Liver (tissue), 3 donors: ENCODE results near the gene ULK4.

Source experiments
- CTCF ChIP-seq: fragments of 150-350 bp; IDR thresholded peaks from 2 replicates; pipeline ENCODE4 v1.5.1; 2017; ENCODE audit warnings: improper control_type of control experiment, low read depth, low read length; ENCODE audit not compliant: missing input control
- MAX ChIP-seq: IDR thresholded peaks from 2 replicates; pipeline ENCODE4 v1.6.1; 2016; ENCODE audit warnings: antibody characterized with exemption
- RAD21 ChIP-seq, 2 donors: IDR thresholded peaks; 2 replicates each; pipeline ENCODE4 v1.6.1; 2016; ENCODE audit warnings: antibody characterized with exemption in 2 of 2, mild to moderate bottlenecking in 2 of 2
- REST ChIP-seq: IDR thresholded peaks from 2 replicates; pipeline ENCODE4 v1.6.1; 2016; ENCODE audit warnings: antibody characterized with exemption, mild to moderate bottlenecking
- TAF1 ChIP-seq: conservative IDR thresholded peaks from 2 replicates; pipeline ENCODE4 v1.6.1; 2016; ENCODE audit warnings: antibody characterized with exemption, mild to moderate bottlenecking
- YY1 ChIP-seq: IDR thresholded peaks from 2 replicates; pipeline ENCODE4 v1.6.1; 2016; ENCODE audit warnings: antibody characterized with exemption, mild to moderate bottlenecking
- donor health status: healthy.
- donor health status: healthy.

GRCh38 chr3:41315126-41315525, 646.8 kb downstream of the ULK4 start:
- TF ChIP-seq CTCF (no peak), REST (no peak), RAD21 (IDR thresholded peaks at IDR 0.05) (no peak), YY1 (no peak), MAX (no peak), TAF1 (no peak)
